ENCODE data around the gene CAPN1. TPM values are rescaled to one million over a fixed set of nuclear protein-coding genes. Genes with fewer than 3 reads are reported as not detected.

CAPN1 gene
- total and polyA plus RNA-seq, 2 of the 4 experiments (the other 2 are of a cell fraction) = 110 to 182 TPM

GRCh38 chr11:65216830-65217229 is 35.1 kb downstream of the CAPN1 start:
- H3K18ac ChIP-seq (ENCODE audit: low read depth, low read length) = no peak overlapping the region
- no peak overlapping the region for H3K4me2 ChIP-seq (ENCODE audit: low read depth, low read length)
- no peak overlapping the region for H4K91ac ChIP-seq (ENCODE audit: insufficient read depth, low read depth, low read length)
- H3K4me1 ChIP-seq (ENCODE audit: control insufficient read depth, insufficient read depth, low read length) = peaks cover 5% of the 10 kb centered on the region
- H2BK20ac ChIP-seq (ENCODE audit: low read depth, low read length) = no peak overlapping the region
- ChIA-PET CTCF (no interaction called here), POLR2A (ENCODE audit: unreplicated experiment) (no interaction called here)
- peaks cover 7% of the 10 kb centered on the region; the same call in 1 of the 2 replicates for H3K9me1 ChIP-seq (ENCODE audit: insufficient read depth, low read length)
- no peak overlapping the region for H3K4me3 ChIP-seq (ENCODE audit: insufficient read depth, low read depth, low read length)
- no peak overlapping the region for H4K8ac ChIP-seq (ENCODE audit: low read depth in 2 of 2, low read length in 2 of 2)
- no peak overlapping the region for H3K4ac ChIP-seq (ENCODE audit: low read depth, low read length)
- no peaks in the 10 kb centered on the region for H4K20me1 ChIP-seq (ENCODE audit: insufficient read depth, low read length)
- H2AFZ ChIP-seq (replicated peaks; ENCODE audit: low read length, poor library complexity) = no peak overlapping the region
- no peak overlapping the region for H2BK120ac ChIP-seq (ENCODE audit: low read depth, low read length)
- DNase-seq (no peak), ATAC-seq (ENCODE audit: low read depth) (no peak)
- dilution Hi-C loops (cut with HindIII; ENCODE audit: low sequenced_read_pairs, unreplicated experiment) (no loop called here), intact Hi-C loops (cut with micrococcal nuclease) (no loop called here), in situ Hi-C loops (cut with MboI; ENCODE audit: low sequenced_read_pairs) (no loop called here)
- H2BK5ac ChIP-seq (ENCODE audit: low read depth, low read length, poor library complexity, severe bottlenecking) = no peak overlapping the region
- H3K27me3 ChIP-seq (ENCODE audit: control insufficient read depth, insufficient read depth, low read length) = no peaks in the 10 kb centered on the region
- H2AK9ac ChIP-seq (replicated peaks; ENCODE audit: low read depth, low read length, poor library complexity) = peak overlapping the region; percentile 28
- no peak overlapping the region for H3K9ac ChIP-seq (ENCODE audit: low read depth, low read length)
- H3K79me1 ChIP-seq (ENCODE audit: low read depth in 1 of 2, low read length in 2 of 2) = peaks cover 0 to 4% of the 10 kb centered on the region in 2 experiments; a peak in 1 of 4 replicates
- no peak overlapping the region for H2AK5ac ChIP-seq (ENCODE audit: low read depth, low read length)
- no peak overlapping the region for H3K27ac ChIP-seq (ENCODE audit: insufficient read depth, low read length)
- no peak overlapping the region for H3K23ac ChIP-seq (ENCODE audit: low read depth, low read length)
- no peak overlapping the region for H3K56ac ChIP-seq (ENCODE audit: extremely low read depth, insufficient read depth, low read length)
- TF ChIP-seq MAFK (IDR thresholded peaks at IDR 0.05; ENCODE audit: low read depth, low read length) = no peak
- TF ChIP-seq CEBPB (IDR thresholded peaks at IDR 0.05; ENCODE audit: low read depth, low read length) = no peak
- no peak for TF ChIP-seq RFX5 (IDR thresholded peaks at IDR 0.05; ENCODE audit: low read depth, low read length)
- no peak for TF ChIP-seq MAZ (IDR thresholded peaks at IDR 0.05; ENCODE audit: borderline replicate concordance, low read depth, low read length)
- no peaks in the 10 kb centered on the region for H3K9me3 ChIP-seq (ENCODE audit: control insufficient read depth, insufficient read depth, low read length)
- 80% methylated on average over 2 of the region's 6 CpGs; no CpG with 5 or more reads in 1 of the 2 experiments for WGBS, 2 experiments (ENCODE audit: extremely low coverage in 2 of 2, insufficient read length in 1 of 2)
- H3K14ac ChIP-seq (replicated peaks; ENCODE audit: low read depth, low read length) = no peak overlapping the region
- BruUV-seq (replicated peaks) = no TSS peak
- H2BK15ac ChIP-seq (ENCODE audit: low read depth, low read length) = no peak overlapping the region
- H3K36me3 ChIP-seq (ENCODE audit: control insufficient read depth, insufficient read depth, low read length) = no peaks in the 10 kb centered on the region; the same call in 1 of the 2 replicates
- H4K5ac ChIP-seq (ENCODE audit: low read depth, low read length) = no peak overlapping the region
